Measurements from ENCODE around the gene KCTD17.

DNA sequence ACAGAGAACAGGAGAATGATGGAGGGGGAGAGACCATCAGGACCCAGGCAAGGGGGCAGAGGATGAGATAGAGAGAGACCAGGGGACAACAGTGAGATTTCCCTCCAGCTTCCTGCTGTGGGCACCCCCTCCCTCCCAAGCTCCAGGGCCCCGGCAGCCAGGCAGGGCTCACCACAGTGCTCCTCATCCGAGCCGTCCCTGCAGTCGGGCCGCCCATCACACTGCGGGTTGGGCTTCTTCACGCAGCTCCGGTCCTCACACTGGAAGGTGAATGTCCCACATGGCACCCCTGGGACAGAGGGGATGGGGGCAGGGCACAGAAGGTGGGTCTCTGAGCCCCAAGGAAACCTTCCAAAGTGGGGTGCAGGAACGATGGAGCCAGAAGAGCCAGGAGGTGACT lies 19.2 kb downstream of the KCTD17 start:
- TF ChIP-seq ZNF384 (IDR thresholded peaks at IDR 0.05) (no peak), TARDBP (IDR thresholded peaks at IDR 0.05) (no peak), NFRKB (IDR thresholded peaks at IDR 0.05) (no peak), SP1 (IDR thresholded peaks at IDR 0.05) (no peak), ELF4 (IDR thresholded peaks at IDR 0.05) (no peak), LEF1 (IDR thresholded peaks at IDR 0.05; ENCODE audit: borderline replicate concordance) (no peak), ARNT (IDR thresholded peaks at IDR 0.05) (no peak)
- TF ChIP-seq, protein P1, sequence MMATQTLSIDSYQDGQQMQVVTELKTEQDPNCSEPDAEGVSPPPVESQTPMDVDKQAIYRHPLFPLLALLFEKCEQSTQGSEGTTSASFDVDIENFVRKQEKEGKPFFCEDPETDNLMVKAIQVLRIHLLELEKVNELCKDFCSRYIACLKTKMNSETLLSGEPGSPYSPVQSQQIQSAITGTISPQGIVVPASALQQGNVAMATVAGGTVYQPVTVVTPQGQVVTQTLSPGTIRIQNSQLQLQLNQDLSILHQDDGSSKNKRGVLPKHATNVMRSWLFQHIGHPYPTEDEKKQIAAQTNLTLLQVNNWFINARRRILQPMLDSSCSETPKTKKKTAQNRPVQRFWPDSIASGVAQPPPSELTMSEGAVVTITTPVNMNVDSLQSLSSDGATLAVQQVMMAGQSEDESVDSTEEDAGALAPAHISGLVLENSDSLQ (IDR thresholded peaks at IDR 0.05): no peak

Data from HEK293T (cell line).